OCI-LY7 (cell line): ENCODE measurements around the gene ALPG. TPM values are rescaled to one million over a fixed set of nuclear protein-coding genes. Genes with fewer than 3 reads are reported as not detected.
"Not testable (repeated sequence)": the region's sequence is repeated elsewhere in the genome, so short reads cannot be mapped to it uniquely, and the experiment has no call there.

ENCODE experiments used
- BruUV-seq: library from RNA; stranded (reverse); fragments of 400-500 nt; replicated peaks from 2 replicates; lab custom pipeline; 2021; lab: Mats Ljungman, UMichigan
- CTCF ChIA-PET: fragments of 300-600 bp; sonication (Branson Sonifier 250); formaldehyde crosslinking; loops from one replicate; lab custom pipeline; 2022; ENCODE audit warnings: antibody characterized with exemption; ENCODE audit not compliant: unreplicated experiment; lab: Charles Lee
- POLR2A ChIA-PET: fragments of 300-600 bp; sonication (Branson Sonifier 250); formaldehyde crosslinking; loops from one replicate; lab custom pipeline; 2022; ENCODE audit warnings: antibody characterized with exemption; lab: Charles Lee
- DNase-seq: peaks from one replicate; pipeline ENCODE4 v3.0.0-alpha.2; 2015; ENCODE audit warnings: low spot score
- H2AFZ ChIP-seq: fragments of 200-600 bp; sonication (generic), shearing (Covaris generic); 2 replicates; pipeline ENCODE4 v1.6.1; 2014; ENCODE audit warnings: mild to moderate bottlenecking, antibody characterized with exemption, low read length, moderate library complexity
- H3K27ac ChIP-seq: fragments of 200-600 bp; sonication (generic); 2 replicates; pipeline ENCODE4 v1.5.1; 2014; ENCODE audit warnings: mixed run types, low read depth, mild to moderate bottlenecking, moderate library complexity, low read length, inconsistent platforms; ENCODE audit not compliant: poor library complexity, severe bottlenecking
- H3K36me3 ChIP-seq: fragments of 200-600 bp; sonication (generic); 2 replicates; pipeline ENCODE4 v1.6.1; 2014; ENCODE audit warnings: mild to moderate bottlenecking, antibody characterized with exemption, low read length, moderate library complexity, mixed read lengths; ENCODE audit not compliant: insufficient read depth
- H3K4me1 ChIP-seq: fragments of 200-600 bp; sonication (generic); 2 replicates; pipeline ENCODE4 v1.5.1; 2014; ENCODE audit warnings: mild to moderate bottlenecking, low read length; ENCODE audit not compliant: insufficient read depth, poor library complexity, severe bottlenecking
- H3K4me2 ChIP-seq: fragments of 200-600 bp; sonication (generic); 2 replicates; pipeline ENCODE4 v1.6.1; 2014; ENCODE audit warnings: mild to moderate bottlenecking, low read length
- H3K4me3 ChIP-seq: fragments of 200-600 bp; sonication (generic); 2 replicates; pipeline ENCODE4 v1.5.1; 2014; ENCODE audit warnings: mild to moderate bottlenecking, low read depth, low read length; ENCODE audit not compliant: poor library complexity, severe bottlenecking
- H3K79me2 ChIP-seq: fragments of 200-600 bp; sonication (generic); 2 replicates; pipeline ENCODE4 v1.6.1; 2016; ENCODE audit warnings: low read depth, mild to moderate bottlenecking, low read length, moderate library complexity, mixed read lengths; ENCODE audit not compliant: insufficient read depth
- H3K9me2 ChIP-seq: fragments of 200-600 bp; sonication (generic); 2 replicates; pipeline ENCODE4 v1.6.1; 2016; ENCODE audit warnings: mild to moderate bottlenecking, low read length, mixed read lengths; ENCODE audit not compliant: insufficient read depth
- H3K9me3 ChIP-seq: fragments of 200-600 bp; sonication (generic); 2 replicates; pipeline ENCODE4 v1.6.1; 2014; ENCODE audit warnings: mild to moderate bottlenecking, mixed run types, low read length, mixed read lengths
- H4K20me1 ChIP-seq: fragments of 200-600 bp; sonication (generic); 2 replicates; pipeline ENCODE4 v1.6.1; 2014; ENCODE audit warnings: mild to moderate bottlenecking, antibody characterized with exemption, low read length, moderate library complexity, mixed read lengths; ENCODE audit not compliant: insufficient read depth
- EZH2phosphoT487 ChIP-seq: fragments of 200-600 bp; sonication (generic); IDR thresholded peaks from 2 replicates; pipeline ENCODE4 v1.6.1; 2018; ENCODE audit warnings: low read depth, borderline replicate concordance, mild to moderate bottlenecking, mixed run types, antibody characterized with exemption, low read length, moderate library complexity, mixed read lengths
- intact Hi-C: fragments of 100-400 bp; cut with micrococcal nuclease; formaldehyde crosslinking; loops from one replicate; pipeline ENCODE4 v1.10.0; 2022; ENCODE audit not compliant: unreplicated experiment
- total RNA-seq, 2 experiments: library from RNA; depleted of rRNA in 1 of 2; stranded (reverse); fragments of >200 nt in 1 of 2; shearing (Covaris generic) in 1 of 2; gene quantifications; 2 replicates each; pipeline ENCODE4 v1.2.3, GENCODE V29; 2014 to 2022
- TF ChIP-seq, protein P1 (sequence below): fragments of 200-600 bp; sonication (generic); conservative IDR thresholded peaks from 2 replicates; pipeline ENCODE4 v1.5.1; 2014; ENCODE audit warnings: mild to moderate bottlenecking, antibody characterized with exemption, low read length, moderate library complexity, mixed read lengths

The ALPG gene
- total RNA-seq, 2 experiments from 2014 or later: not detected

DNA sequence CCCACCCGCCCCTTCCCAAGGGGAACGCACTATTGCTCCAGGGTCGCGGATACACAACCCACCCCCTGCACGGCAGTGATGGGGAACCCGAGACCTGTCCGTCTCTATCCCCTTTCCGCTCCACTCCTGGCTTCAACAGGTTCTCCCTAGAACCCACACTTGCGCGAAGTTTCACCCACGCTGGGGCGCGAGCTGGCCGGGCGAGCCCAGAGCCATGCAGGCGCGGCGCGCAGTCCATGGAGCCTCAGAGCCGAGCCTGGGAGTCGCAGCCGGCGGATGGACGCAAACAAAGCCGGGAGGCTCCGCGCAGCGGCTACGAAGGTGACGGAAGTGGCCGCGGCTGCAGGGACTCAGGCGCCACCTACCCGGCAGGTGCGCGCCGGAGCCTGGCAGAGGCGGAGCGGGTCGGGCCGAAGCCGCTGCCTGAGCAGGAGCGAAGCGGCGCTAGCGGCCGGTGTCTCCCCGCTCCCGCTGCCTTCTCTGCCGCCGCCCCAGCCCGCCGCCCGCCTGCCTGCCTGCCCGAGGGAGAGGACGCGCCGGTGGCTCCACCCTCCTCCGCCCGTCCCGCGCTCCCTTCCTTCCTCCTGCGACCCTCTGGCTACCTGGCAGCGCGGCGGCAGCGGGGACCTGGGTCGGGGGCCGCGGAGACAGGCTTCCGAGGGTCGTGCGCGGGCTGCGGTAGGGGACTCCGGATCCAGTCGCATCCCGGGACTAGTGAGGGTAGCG is 14.0 kb downstream of the ALPG start:
- H4K20me1 ChIP-seq: no peaks in the 10 kb centered on the region
- H3K27ac ChIP-seq: no peak overlapping the region
- no TSS peak for BruUV-seq
- H2AFZ ChIP-seq: no peak overlapping the region
- peaks cover 8% of the 10 kb centered on the region; the same call in 1 of the 2 replicates for H3K9me3 ChIP-seq
- DNase-seq: no peak
- ChIA-PET CTCF (no interaction called here), POLR2A (no interaction called here)
- H3K4me1 ChIP-seq: no peaks in the 10 kb centered on the region
- no peak overlapping the region for H3K4me2 ChIP-seq
- H3K79me2 ChIP-seq: no peaks in the 10 kb centered on the region
- no peaks in the 10 kb centered on the region for H3K36me3 ChIP-seq
- intact Hi-C loops: no loop called here
- H3K9me2 ChIP-seq: no peaks in the 10 kb centered on the region
- TF ChIP-seq EZH2phosphoT487: no peak
- TF ChIP-seq, protein P1, sequence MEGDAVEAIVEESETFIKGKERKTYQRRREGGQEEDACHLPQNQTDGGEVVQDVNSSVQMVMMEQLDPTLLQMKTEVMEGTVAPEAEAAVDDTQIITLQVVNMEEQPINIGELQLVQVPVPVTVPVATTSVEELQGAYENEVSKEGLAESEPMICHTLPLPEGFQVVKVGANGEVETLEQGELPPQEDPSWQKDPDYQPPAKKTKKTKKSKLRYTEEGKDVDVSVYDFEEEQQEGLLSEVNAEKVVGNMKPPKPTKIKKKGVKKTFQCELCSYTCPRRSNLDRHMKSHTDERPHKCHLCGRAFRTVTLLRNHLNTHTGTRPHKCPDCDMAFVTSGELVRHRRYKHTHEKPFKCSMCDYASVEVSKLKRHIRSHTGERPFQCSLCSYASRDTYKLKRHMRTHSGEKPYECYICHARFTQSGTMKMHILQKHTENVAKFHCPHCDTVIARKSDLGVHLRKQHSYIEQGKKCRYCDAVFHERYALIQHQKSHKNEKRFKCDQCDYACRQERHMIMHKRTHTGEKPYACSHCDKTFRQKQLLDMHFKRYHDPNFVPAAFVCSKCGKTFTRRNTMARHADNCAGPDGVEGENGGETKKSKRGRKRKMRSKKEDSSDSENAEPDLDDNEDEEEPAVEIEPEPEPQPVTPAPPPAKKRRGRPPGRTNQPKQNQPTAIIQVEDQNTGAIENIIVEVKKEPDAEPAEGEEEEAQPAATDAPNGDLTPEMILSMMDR: no peak
- no peak overlapping the region for H3K4me3 ChIP-seq

GRCh38 chr2:232421189-232421785 is 14.6 kb downstream of the ALPG start:
- peaks cover 8% of the 10 kb centered on the region; the same call in 1 of the 2 replicates for H3K9me3 ChIP-seq
- H4K20me1 ChIP-seq: no peaks in the 10 kb centered on the region
- no peak overlapping the region for H2AFZ ChIP-seq
- H3K36me3 ChIP-seq: no peaks in the 10 kb centered on the region
- DNase-seq: no peak
- no peak overlapping the region for H3K27ac ChIP-seq
- H3K4me2 ChIP-seq: no peak overlapping the region
- ChIA-PET POLR2A (no interaction called here), CTCF (no interaction called here)
- no peak for TF ChIP-seq EZH2phosphoT487
- TF ChIP-seq, protein P1: no peak
- no peaks in the 10 kb centered on the region for H3K4me1 ChIP-seq
- H3K79me2 ChIP-seq: no peaks in the 10 kb centered on the region
- H3K4me3 ChIP-seq: no peak overlapping the region
- H3K9me2 ChIP-seq: no peaks in the 10 kb centered on the region
- BruUV-seq: no TSS peak
- intact Hi-C loops: no loop called here

DNA sequence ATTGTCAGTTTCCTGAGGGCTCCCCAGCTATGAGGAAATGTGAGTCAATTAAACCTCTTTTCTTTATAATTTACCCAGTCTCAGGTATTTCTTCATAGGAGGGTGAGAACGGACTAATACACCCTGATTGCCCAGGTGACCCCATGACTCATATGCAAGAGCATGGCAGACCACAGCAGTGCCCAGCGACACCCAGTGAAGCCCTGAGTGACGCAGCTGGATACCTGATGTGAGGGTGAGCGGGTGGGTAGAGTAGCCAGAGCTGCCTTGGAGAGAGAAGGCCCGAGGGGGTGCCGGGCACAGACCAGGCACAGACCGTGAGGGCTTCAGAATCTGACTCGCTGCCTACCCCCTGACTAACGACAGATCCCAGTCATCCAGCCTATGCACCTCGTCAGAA is 15.4 kb downstream of the ALPG start:
- intact Hi-C loops: no loop called here
- Histone ChIP-seq H3K9me3 (peaks cover 8% of the 10 kb centered on the region; the same call in 1 of the 2 replicates), H3K4me3 (no peak overlapping the region), H3K27ac (no peak overlapping the region), H3K79me2 (no peaks in the 10 kb centered on the region), H3K9me2 (no peaks in the 10 kb centered on the region), H4K20me1 (no peaks in the 10 kb centered on the region), H3K4me1 (no peaks in the 10 kb centered on the region), H3K36me3 (no peaks in the 10 kb centered on the region), H3K4me2 (no peak overlapping the region), H2AFZ (no peak overlapping the region)
- TF ChIP-seq, protein P1: no peak
- TF ChIP-seq EZH2phosphoT487: no peak
- CTCF ChIA-PET: no interaction called here
- POLR2A ChIA-PET: no interaction called here
- BruUV-seq: no TSS peak
- no peak for DNase-seq

DNA sequence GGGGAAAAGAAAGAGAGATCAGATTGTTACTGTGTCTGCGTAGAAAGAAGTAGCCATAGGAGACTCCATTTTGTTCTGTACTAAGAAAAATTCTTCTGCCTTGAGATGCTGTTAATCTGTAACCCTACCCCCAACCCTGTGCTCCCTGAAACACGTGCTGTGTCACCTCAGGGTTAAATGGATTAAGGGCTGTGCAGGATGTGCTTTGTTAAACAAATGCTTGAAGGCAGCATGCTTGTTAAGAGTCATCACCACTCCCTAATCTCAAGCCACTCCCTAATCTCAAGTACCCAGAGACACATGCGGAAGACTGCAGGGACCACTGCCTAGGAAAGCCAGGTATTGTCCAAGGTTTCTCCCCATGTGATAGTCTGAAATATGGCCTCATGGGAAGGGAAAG is 16.4 kb downstream of the ALPG start:
- H3K9me3 ChIP-seq, H3K36me3 ChIP-seq, CTCF ChIA-PET, H3K4me2 ChIP-seq, H3K9me2 ChIP-seq, intact Hi-C loops, H3K27ac ChIP-seq, BruUV-seq, DNase-seq, H3K4me3 ChIP-seq, H3K79me2 ChIP-seq, H2AFZ ChIP-seq, POLR2A ChIA-PET, H4K20me1 ChIP-seq, H3K4me1 ChIP-seq: not testable (repeated sequence)
